HG03097 (cell line): ENCODE data around the gene NHSL1.
"Not testable (repeated sequence)": the region's sequence is repeated elsewhere in the genome, so short reads cannot be mapped to it uniquely, and the experiment has no call there.

Experiments
- ATAC-seq: cut with Tn5 transposase; IDR thresholded peaks from one replicate; pipeline ENCODE4 v1.9.1; 2021; ENCODE audit not compliant: unreplicated experiment, low FRiP score

The NHSL1 gene

DNA sequence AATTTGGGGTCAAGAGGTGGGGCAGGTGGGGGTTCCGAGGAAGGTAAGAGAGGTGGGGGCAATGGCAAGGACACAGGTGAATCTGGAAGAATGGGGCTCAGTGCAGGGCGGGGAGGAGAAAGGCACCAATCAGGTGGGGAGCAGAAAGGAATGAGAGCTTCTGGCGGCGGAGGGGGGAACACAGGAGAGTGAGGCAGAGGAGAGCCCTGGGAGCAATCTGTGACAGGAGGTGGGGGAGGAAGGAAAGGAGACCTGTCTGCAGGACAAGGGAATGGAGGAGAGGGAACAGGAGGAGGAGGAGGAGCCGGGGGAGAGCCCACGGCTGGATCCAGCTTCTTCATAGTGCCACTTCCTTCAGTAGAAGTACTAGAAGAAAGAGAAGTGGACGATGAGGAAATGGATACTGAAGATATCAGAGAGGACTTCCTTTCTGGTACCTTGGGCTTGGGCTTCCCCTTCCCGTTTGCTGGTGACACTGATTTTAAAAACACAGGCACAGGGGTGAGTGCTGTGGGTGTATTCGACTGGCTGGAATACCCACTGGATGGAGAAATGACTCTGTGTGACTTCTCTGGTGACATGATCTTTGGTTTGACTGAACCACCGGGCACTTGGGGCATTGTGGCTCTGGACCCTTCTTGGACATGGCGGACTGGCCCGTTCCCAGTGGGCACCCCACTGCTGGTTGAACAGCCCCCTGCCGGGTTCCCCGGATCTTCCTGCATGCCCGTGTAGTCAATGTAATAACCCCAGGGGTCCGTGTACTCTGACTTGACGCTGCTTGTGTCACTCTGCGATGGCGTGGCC, 67.8 kb downstream of the NHSL1 start:
- no peak for ATAC-seq

DNA sequence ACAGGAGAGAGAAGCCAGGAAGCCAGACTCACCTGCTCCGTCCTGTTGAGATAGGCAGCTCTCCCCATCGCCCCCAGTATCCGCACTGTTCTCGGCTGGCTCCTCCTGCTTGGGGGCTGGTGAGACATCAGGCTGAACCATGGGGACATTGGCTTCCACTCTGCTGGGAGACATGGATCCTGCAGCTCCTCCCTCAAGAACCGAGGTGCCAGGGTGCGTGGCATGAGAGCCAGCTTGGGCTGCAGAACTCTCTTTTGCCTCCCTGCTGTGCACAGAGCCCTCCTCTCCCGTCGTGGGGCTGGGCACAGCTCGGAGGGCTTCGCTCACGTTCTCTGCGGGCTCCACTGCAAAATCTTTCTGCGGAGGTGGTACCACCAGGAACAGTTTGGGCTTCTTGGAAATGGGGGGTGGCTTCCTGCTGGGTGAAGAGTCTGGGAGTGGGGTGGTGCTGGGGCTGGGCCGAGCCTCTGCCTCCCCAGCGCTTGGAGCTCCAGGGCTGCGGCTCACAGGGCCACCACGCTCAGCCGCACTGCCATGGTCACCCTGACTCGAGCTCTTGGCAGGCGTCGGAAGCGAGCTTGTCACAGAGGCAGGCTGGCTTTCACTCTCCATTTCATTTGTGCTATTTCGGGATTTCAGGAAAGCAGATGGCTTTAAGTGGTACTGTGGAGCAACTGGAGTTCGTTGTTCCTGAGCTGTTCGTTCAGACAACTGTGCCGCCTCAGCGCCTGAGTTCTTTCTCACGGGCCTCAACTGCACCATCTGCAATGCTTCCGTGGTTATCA, 68.7 kb downstream of the NHSL1 start:
- ATAC-seq, result no peak

DNA sequence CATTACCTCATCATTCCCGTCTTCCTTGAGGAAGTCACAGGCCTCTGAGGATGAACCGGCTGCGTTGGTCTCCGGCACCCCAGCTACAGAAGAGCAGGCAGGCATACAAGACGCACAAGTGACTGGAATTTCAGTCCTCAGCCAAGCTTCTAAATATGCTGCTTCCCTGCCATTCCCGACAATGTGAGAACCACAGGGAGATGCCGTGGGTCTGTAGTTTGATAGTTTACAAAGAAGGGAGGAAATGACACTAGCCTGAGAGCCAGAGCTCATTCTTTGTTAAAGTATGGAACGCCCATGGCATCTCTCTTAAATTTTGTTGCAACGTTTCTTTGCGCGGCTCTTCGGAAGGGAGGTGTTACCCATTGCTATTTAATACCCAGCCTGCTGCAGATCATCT, 69.5 kb downstream of the NHSL1 start:
- no peak for ATAC-seq

DNA sequence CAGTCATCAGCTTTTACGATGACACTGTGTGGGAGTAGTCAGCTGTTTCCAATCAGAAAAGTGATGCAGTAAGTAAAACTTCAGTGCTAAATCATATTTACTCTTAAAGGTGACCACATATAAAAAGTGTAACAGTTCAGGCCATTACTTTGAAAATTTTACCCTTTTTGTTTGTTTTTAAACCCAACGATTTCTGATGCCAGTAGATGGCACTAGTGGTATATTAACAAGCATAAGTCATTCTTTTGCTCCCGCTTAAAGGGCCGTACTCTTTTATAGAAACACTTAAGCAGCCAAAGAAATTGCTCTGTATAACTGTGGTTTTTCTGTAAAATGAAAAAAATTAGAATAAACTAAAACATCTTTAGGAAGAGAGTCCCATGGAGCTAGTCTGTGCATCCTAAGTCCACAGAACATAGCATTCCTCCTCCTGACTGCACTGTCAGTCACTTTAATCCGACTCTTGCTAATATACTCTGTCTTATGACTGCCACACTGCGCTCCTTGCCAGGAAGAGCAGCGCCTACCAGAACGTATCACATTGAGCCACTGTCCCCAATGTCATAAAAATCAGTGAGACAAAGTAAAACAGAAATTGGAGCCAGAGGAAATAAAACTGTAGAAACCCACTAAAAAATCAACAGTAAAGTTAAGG, 70.2 kb downstream of the NHSL1 start:
- no peak for ATAC-seq

DNA sequence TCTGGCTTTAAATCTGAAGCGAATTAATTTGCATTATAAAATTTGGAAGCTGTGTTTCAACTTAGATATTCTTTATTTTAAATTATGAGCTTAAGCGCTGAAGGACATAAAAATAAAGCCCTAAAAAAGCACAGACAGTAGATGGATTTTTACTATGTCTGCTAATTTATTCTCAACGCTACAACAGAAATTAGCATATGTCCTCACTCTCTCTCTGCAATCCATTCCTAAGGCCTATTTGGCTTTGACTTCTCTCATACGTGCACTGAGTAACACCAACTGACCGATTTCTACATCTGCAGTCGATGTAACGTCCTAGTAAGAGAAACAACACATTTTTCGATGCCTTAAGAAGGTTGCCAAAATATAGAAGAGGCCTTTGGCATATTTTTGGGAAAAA, 71.6 kb downstream of the NHSL1 start:
- ATAC-seq, result no peak

DNA sequence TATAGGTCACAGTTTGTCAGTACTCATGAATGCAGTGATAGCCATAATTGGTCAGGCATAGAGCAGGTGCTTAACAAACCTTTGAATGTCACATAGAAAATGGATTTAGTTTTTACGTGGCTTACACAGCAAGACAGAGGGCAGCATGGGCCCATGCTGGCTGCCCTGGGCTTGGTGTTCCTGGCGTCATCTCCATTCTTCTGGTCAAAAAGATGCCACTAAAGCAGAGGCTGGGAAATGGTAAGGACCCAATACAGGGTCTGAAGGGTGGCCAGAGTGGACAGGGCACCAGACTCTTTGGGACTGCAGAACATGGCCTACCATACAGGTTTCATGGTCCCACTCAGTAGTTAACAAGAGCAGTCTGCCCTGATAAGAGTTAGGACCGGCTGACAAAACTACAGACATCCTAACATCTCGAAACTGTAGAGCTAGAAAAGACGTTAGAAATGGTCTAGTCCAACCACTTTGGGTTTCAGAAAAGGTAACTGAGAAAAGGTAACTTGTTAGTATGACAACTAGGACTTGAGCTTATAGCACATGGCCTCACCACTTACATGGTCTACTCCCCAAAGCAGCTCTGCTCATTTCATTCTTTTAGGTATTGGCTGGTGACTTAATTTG, 72.7 kb downstream of the NHSL1 start:
- ATAC-seq, result no peak

DNA sequence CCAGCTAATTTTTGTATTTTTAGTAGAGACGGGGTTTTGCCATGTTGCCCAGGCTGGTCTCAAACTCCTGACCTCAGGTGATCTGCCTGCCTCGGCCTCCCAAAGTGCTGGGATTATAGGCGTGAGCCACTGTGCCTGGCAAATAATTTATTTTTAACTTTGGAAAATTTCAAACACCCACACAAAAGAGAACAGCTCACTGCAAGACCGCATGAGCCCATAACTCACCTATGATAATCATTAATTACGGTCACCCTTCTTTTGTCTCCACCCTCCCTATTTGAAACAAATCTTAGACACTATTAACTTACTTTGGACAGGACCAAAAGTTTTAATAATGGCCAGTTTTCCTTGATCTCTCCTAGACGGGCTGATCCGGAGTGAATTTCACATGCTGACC, 74.0 kb downstream of the NHSL1 start:
- ATAC-seq, result not testable (repeated sequence)

DNA sequence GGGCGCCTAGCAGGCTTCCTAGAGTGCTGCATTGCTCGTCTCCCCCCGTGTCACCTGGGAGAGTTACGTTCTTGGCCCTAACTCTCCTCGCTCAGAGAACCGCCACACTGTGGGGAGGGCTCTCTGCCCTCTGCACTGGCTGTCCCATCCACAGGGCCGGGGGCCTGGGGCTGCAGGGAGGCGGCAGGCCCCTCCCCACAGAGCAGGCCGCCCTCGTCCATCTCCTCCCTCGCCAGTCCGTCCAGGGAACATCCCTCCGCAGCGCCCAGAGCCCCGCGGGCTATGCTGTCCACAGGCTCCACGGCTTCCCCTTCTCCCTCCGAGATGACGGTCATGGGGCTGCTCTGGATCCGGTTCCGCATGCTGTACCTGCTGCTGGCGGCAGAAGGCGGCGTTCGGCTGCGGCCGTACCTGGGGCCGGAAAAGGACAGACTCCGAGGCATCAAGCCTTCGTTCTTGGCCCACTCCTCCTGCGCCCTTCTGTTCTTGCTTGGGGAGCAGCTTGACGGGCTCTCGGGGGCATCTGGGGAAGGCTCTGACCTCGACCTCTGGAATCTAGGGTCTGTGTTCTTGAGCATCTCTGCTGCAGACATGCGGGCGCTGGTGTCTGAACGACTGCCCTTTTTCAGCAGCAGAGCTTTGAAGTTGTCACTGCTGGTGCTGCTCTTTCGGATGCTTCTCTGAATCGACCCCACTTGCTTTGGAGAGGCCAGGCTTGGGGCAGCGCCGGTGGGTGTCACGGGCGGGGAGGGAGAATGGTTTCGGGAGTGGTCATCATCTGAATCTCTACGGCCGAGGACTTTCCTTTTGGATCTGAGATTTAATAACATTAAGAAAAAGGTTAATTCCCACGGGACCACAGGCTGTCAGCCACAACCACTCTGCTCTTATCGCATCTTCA, 75.0 kb downstream of the NHSL1 start:
- no peak for ATAC-seq

DNA sequence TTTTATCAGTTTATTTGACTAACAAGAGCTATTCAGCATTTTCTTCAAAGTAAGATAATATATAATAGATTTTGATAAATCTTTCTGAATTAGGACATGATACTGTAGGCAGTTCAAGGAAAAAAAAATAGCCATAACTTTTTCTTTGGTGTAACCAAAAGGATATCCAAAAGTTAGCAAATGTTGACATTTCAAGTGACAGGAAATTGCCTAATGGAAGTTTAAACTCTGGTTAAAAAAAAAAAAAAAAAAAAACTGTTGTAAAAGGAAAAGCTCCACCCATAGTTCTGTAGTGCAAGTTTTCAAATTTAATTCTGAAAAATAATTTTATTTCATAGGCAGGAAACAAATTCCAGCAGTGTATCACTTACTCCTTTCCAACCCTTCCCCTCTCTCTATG, 76.4 kb downstream of the NHSL1 start:
- no peak for ATAC-seq

DNA sequence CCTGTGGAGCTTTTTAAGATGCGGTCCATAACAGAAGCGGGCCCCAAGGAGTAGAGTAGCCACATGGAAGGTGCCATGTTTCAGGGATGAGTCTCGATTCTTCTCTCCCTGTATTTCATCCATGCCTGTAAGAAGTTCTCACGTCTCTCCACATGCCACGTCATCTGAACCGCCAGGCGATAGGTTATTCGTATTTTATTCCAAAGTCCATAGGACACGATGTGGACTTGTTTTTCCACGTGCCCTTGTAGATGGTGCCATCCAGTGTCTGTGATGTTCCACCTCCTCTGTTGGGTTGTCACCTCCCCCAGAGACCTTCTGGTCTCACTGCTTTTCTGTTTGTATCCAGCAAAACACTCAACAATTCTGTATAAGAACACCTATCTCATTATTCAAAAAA, 77.7 kb downstream of the NHSL1 start:
- ATAC-seq, result no peak

DNA sequence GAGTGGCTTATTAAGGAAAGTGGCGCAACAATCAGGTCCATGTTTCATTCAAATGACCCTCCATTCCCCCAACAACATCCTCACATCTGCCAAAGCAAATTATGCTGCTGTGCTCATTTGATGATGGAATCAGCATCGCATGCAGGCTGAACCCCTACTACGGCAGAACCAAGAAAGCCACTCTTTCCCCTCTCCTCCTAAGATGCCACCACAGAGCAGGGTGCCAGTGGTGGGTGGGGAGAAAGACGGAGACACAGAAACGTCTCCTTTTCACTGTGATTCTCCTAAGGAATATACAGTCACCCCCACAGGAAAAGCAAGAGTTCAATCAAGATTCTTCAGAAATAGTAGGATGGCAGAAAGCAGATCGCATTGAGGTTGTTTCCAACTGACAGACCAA, 78.2 kb downstream of the NHSL1 start:
- ATAC-seq, result no peak

DNA sequence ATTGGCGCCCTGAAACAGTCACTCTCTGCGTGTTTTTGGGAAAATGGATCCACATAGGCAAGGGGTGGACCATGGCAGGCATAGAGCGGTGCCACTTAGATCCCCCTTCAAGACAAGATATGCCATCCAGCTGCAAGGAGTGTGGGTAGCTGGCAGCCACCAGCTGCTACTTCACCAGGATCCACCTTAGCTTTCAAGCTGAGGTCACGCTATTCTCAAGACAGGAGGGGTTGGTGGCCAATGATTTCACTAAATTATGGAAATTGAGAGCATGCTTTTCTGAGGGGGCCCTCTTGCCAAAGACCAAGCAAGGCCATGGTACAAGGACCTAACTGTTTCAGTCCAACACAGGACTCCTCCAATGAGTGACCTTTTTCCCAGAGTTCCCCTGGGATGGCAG, 78.9 kb downstream of the NHSL1 start:
- no peak for ATAC-seq

DNA sequence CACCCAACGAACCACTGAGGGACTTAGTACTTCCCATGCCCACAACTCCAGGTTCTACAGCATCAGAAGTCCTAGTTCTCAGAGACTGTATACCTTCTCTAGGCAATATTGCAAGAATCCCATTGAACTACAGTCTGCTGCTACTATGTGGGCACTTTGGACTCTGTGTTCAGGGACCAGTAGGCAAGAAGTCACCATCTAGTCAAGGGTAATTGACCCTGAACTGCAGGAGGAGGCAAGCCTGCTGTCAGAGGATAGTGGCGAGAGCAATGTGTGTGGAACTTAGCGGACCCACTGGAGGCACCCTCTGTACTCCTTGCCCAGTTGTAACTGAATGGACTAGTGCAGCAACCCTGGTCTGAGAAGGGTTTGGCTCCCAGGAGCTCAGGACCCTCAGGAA, 79.5 kb downstream of the NHSL1 start:
- ATAC-seq, result no peak

DNA sequence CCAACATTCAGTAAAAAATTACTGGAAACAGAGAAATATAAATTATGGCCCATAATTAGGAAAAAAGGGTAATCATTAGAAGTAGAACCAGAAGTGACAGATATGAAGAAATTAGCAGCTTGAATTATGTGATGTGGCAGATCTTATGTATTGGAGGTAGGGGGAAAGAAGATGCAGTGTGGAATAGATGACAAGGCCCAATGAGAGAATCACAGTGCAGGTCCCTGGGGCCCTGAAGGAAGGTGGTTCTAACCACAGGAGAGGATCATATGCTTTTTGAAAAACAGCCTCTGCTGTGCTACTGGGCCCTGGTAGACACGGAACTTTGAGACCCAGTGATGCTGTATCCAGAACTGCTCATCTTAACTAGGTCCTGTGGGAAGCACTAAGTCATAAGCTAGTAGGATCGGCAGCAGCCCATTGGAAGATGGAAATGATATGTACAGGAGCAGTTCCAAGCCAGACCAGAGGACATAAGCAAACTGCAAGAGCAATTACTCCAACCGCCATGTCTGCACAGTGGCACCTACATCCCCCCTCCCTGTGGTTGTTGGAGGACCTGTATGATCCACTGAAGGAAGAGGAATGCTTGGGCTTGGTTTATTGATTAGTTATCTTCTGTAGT, 81.1 kb downstream of the NHSL1 start:
- no peak for ATAC-seq

DNA sequence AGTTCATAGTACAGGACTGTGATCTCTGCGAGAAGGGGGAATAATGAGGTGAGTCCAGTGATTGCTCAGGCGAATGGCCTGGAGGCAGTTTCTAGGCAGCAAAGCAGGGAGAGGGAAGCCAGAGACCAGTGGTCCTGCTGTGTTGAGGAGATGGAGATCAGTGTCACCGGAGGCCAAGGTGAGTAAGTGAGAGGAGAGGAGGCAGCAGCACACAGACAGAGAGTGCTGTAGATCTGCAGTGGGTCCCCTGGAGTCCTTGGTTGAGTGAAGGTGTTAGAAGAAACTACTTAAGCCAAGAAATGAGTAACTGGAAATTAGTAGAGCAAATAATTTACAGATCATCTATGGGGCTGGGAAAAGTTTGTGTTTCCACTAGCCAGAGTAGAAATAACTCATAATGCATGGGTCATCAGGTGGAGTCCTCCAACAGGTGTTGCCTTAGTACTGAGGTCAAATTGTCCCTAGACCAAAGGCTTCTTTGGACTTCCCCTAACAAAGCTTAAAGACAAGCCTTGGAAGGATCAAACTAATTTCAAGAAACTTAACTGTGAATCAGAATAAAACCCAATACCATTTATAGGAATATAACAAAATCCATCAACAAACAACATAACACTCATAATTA, 81.7 kb downstream of the NHSL1 start:
- no peak for ATAC-seq

DNA sequence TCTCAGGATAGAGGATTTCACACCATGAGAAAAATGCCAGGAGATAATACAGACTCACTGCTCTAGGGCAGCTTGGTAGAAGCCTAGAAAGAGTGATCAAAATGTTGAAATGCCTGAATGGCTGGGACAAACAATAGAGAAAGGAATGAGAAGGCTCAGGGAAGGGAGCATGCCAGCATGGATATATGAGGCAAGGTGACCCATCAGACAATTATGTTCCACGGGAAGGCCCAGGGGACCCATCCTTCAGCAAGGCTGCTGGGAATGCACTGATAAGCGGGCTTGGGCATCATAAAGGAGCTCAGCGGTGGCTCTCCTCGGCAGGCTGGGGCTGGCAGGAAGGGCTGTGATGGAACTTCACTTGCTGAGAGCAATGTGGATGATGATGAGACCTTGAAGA, 83.1 kb downstream of the NHSL1 start:
- ATAC-seq, result no peak

DNA sequence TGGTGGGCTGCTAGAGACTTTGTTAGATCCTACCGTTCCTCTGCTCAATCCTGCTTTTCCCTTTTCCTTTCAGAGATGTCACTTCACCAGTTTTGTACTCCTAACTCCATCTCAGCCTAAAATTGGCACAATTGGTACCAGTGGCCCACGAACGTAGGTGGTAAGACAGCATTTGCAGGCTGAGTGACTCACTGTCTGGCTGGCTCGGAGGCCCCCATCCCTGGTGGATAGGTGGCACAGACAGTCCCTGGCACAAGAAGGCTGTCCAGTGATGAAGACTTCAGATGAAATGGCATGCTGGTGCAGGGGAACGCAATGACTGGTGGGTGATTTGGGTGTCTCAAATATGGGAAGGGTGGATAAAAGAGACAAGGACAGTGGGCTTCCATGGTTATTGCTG, 84.2 kb downstream of the NHSL1 start:
- no peak for ATAC-seq

DNA sequence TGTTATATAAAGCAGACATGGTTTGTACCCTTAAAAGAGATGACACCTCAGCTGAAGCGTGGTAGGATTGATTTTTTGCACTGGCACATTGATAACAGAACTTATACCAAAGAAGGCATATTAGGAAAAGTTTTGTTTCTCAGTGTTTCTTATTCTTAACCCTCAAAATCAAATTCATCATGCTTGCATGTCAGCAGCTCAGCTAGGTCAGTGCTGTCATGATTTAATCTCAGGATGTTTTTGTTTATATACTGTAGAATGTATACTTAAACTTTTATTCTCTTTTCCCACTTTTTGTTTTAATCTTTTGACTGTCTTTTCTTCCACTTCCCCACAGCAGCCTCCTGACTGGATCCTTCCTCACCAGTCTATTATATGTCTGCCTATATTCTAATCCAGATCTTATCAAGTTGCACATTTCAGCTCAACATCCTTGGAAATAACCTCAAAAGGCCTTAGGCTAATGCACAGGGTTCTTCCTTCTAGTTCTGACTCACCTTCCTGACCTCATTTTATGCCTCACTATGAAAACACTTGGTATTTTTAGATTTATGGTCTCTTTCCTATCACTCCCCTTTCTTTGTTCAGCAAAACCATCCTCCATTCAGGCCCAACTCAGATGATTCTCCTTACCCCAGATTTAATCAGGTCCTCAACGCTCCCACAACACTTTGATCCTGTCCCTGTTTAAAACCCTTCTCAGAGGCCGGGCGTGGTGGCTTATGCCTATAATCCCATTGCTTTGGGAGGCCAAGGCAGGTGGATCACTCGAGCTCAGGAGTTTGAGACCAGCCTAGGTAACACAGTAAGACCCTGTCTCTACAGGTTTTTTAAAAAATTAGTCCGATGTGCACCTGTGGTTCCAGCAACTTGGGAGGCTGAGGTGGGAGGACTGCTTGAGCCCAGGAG, 88.1 kb downstream of the NHSL1 start:
- no peak for ATAC-seq
